NCI-H1105 (cell line): Measurements from ENCODE around the gene DUSP15.

Source experiments
- DNase-seq: peaks from one replicate; lab custom pipeline; 2025; lab: John Stamatoyannopoulos, UW

The DUSP15 gene

GRCh38 chr20:31860390-31861134 is 9.8 kb downstream of the DUSP15 start:
- DNase-seq = no peak

GRCh38 chr20:31859998-31860380 is 10.3 kb downstream of the DUSP15 start:
- no peak for DNase-seq

GRCh38 chr20:31859266-31859997 is 10.9 kb downstream of the DUSP15 start:
- DNase-seq = no peak

- DNase-seq = no peak
These were observed 11.6 kb downstream of the DUSP15 start for GRCh38 chr20:31858760-31859083.

- DNase-seq = no peak
These were observed 12.2 kb downstream of the DUSP15 start for GRCh38 chr20:31857861-31858759.

GRCh38 chr20:31856516-31856915 is 13.8 kb downstream of the DUSP15 start:
- no peak for DNase-seq

- DNase-seq = no peak
These were observed 16.8 kb downstream of the DUSP15 start for GRCh38 chr20:31853481-31853880.

- DNase-seq = no peak
These were observed 18.9 kb downstream of the DUSP15 start for GRCh38 chr20:31851240-31851955.

- DNase-seq = peak; percentile 87
These were observed 20.9 kb downstream of the DUSP15 start for GRCh38 chr20:31849306-31849930.

- DNase-seq = no peak
These were observed 22.0 kb downstream of the DUSP15 start for GRCh38 chr20:31848088-31848999.

- no peak for DNase-seq
These were observed 23.6 kb downstream of the DUSP15 start for GRCh38 chr20:31846793-31847138.

GRCh38 chr20:31845300-31845863 is 24.9 kb downstream of the DUSP15 start, which contains the start of gene FOXS1:
FOXS1 (minus strand) TSS chr20:31845604; CDS start chr20:31845542, 62 bp downstream.
- DNase-seq = no peak

- DNase-seq = no peak
These were observed 25.5 kb downstream of the DUSP15 start for GRCh38 chr20:31844737-31845299.

- DNase-seq = no peak
These were observed 26.4 kb downstream of the DUSP15 start for GRCh38 chr20:31843881-31844280.

GRCh38 chr20:31843288-31843687 is 27.0 kb downstream of the DUSP15 start:
- no peak for DNase-seq

GRCh38 chr20:31842471-31843157 is 27.7 kb downstream of the DUSP15 start:
- no peak for DNase-seq

GRCh38 chr20:31841928-31842327 is 28.4 kb downstream of the DUSP15 start:
- no peak for DNase-seq

GRCh38 chr20:31840906-31841816 is 29.2 kb downstream of the DUSP15 start:
- DNase-seq = no peak
